Smooth muscle cell (in vitro differentiated cells): ENCODE results near the gene GPR78. TPM values are rescaled to one million over a fixed set of nuclear protein-coding genes. Genes with fewer than 3 reads are reported as not detected.
"Not testable (repeated sequence)": the region's sequence is repeated elsewhere in the genome, so short reads cannot be mapped to it uniquely, and the experiment has no call there.

Experiments used
- DNase-seq: peaks from one replicate; lab custom pipeline; 2025; ENCODE audit not compliant: unreplicated experiment; lab: John Stamatoyannopoulos, UW
- H2AFZ ChIP-seq: fragments of 200-600 bp; sonication (generic); 2 replicates; pipeline ENCODE4 v1.6.0; 2016; ENCODE audit warnings: antibody characterized with exemption, low read depth, mild to moderate bottlenecking
- H3F3A ChIP-seq: fragments of 200-600 bp; sonication (generic); 2 replicates; pipeline ENCODE4 v1.6.0; 2017; ENCODE audit warnings: antibody characterized with exemption, low read depth
- H3K27ac ChIP-seq: fragments of 200-600 bp; sonication (generic); 2 replicates; pipeline ENCODE4 v1.5.1; 2016; ENCODE audit warnings: low read depth, mild to moderate bottlenecking
- H3K27me3 ChIP-seq: fragments of 200-600 bp; sonication (generic); 2 replicates; pipeline ENCODE4 v1.6.1; 2016; ENCODE audit warnings: low read depth, mild to moderate bottlenecking
- H3K36me3 ChIP-seq: fragments of 200-600 bp; sonication (generic); 2 replicates; pipeline ENCODE4 v1.5.1; 2016; ENCODE audit warnings: low read depth
- H3K4me1 ChIP-seq: fragments of 200-600 bp; sonication (generic); 2 replicates; pipeline ENCODE4 v1.5.1; 2016; ENCODE audit warnings: low read depth
- H3K4me2 ChIP-seq: fragments of 200-600 bp; sonication (generic); 2 replicates; pipeline ENCODE4 v1.6.0; 2016; ENCODE audit warnings: mild to moderate bottlenecking
- H3K4me3 ChIP-seq: fragments of 200-600 bp; sonication (generic); 2 replicates; pipeline ENCODE4 v1.5.1; 2016; ENCODE audit warnings: mild to moderate bottlenecking
- H3K79me2 ChIP-seq: fragments of 200-600 bp; sonication (generic); 2 replicates; pipeline ENCODE4 v1.6.0; 2016; ENCODE audit warnings: low read depth, mild to moderate bottlenecking
- H3K9ac ChIP-seq: fragments of 200-600 bp; sonication (generic); 2 replicates; pipeline ENCODE4 v1.6.0; 2016; ENCODE audit warnings: low read depth
- H3K9me3 ChIP-seq: fragments of 200-600 bp; sonication (generic); replicated peaks from 2 replicates; pipeline ENCODE4 v1.5.1; 2016; ENCODE audit warnings: low read depth
- H4K20me1 ChIP-seq: fragments of 200-600 bp; sonication (generic); 2 replicates; pipeline ENCODE4 v1.6.0; 2016; ENCODE audit warnings: low read depth
- CTCF ChIP-seq: fragments of 200-600 bp; sonication (generic); IDR thresholded peaks from 2 replicates; pipeline ENCODE4 v1.5.1; 2017; ENCODE audit warnings: borderline replicate concordance, mild to moderate bottlenecking, antibody characterized with exemption; ENCODE audit not compliant: insufficient read depth, poor library complexity, severe bottlenecking
- WGBS: methylation state at CpG from one replicate; pipeline ENCODE4 v1.1.7; 2016; ENCODE audit warnings: low lambda C conversion rate; 5-methylcytosine and 5-hydroxymethylcytosine counted together
- polyA plus RNA-seq: library from polyadenylated mRNA; unstranded; fragments of >200 nt; fragmentation: Nextera tagmentation; extraction: Ambion mirVana; gene quantifications from 2 replicates; pipeline ENCODE4 v1.2.1, GENCODE V29; 2016
- total RNA-seq: library from RNA; depleted of rRNA; stranded (reverse); fragments of >200 nt; gene quantifications from 2 replicates; pipeline ENCODE4 v1.2.3, GENCODE V29; 2014

The GPR78 gene
- total and polyA plus RNA-seq, 2 experiments from 2014 or later, result 0.05 TPM; not detected in 1

- no peak overlapping the region for H3K9ac ChIP-seq
- H3K27ac ChIP-seq, result no peak overlapping the region
- H3F3A ChIP-seq, result no peaks in the 10 kb centered on the region
- no peaks in the 10 kb centered on the region for H3K36me3 ChIP-seq
- no peak overlapping the region for H3K4me2 ChIP-seq
- no peaks in the 10 kb centered on the region for H3K79me2 ChIP-seq
- no peak for TF ChIP-seq CTCF
- DNase-seq, result no peak
- peaks cover 10% of the 10 kb centered on the region for H3K27me3 ChIP-seq
- H3K4me1 ChIP-seq, result peaks cover 5% of the 10 kb centered on the region
- H2AFZ ChIP-seq, result no peak overlapping the region
- 82% methylated on average over 5 of the region's 5 CpGs for WGBS
- no peaks in the 10 kb centered on the region for H3K9me3 ChIP-seq
- no peak overlapping the region for H3K4me3 ChIP-seq
- H4K20me1 ChIP-seq, result no peaks in the 10 kb centered on the region
Observed at GRCh38 chr4:8573266-8573665, 6.9 kb upstream of the GPR78 start.

- Histone ChIP-seq H3K27me3 (peaks cover 23% of the 10 kb centered on the region), H3K9me3 (no peaks in the 10 kb centered on the region), H4K20me1 (no peaks in the 10 kb centered on the region), H3K36me3 (no peaks in the 10 kb centered on the region), H3K4me1 (no peaks in the 10 kb centered on the region), H3K27ac (no peak overlapping the region), H3K4me2 (no peak overlapping the region), H3K9ac (no peak overlapping the region), H3F3A (no peaks in the 10 kb centered on the region), H3K4me3 (no peak overlapping the region), H2AFZ (no peak overlapping the region), H3K79me2 (no peaks in the 10 kb centered on the region)
- TF ChIP-seq CTCF, result no peak
- WGBS, result 97% methylated on average over 5 of the region's 5 CpGs
- DNase-seq, result no peak
Observed at GRCh38 chr4:8574796-8575370, 5.3 kb upstream of the GPR78 start.

- 89% methylated on average over 4 of the region's 4 CpGs for WGBS
- TF ChIP-seq CTCF, result no peak
- Histone ChIP-seq H3F3A (no peaks in the 10 kb centered on the region), H3K4me3 (no peak overlapping the region), H3K36me3 (no peaks in the 10 kb centered on the region), H2AFZ (no peak overlapping the region), H3K27ac (no peak overlapping the region), H3K9ac (no peak overlapping the region), H3K27me3 (peaks cover 28% of the 10 kb centered on the region), H3K4me2 (no peak overlapping the region), H3K4me1 (peaks cover 1% of the 10 kb centered on the region), H3K79me2 (no peaks in the 10 kb centered on the region), H4K20me1 (no peaks in the 10 kb centered on the region), H3K9me3 (no peaks in the 10 kb centered on the region)
- no peak for DNase-seq
Observed at GRCh38 chr4:8575457-8575856, 4.7 kb upstream of the GPR78 start.

GRCh38 chr4:8576591-8576990, 3.6 kb upstream of the GPR78 start:
- not testable (repeated sequence) for H3K9ac ChIP-seq, H3K9me3 ChIP-seq, H3F3A ChIP-seq, DNase-seq, H3K4me2 ChIP-seq, H3K36me3 ChIP-seq, H3K4me1 ChIP-seq, H3K27ac ChIP-seq, H4K20me1 ChIP-seq, H3K79me2 ChIP-seq, H2AFZ ChIP-seq, H3K4me3 ChIP-seq
- H3K27me3 ChIP-seq, result peaks cover 38% of the 10 kb centered on the region
- 90% methylated on average over 5 of the region's 5 CpGs for WGBS
